WTC11 (cell line): Measurements from ENCODE around the gene MED15. TPM values are rescaled to one million over a fixed set of nuclear protein-coding genes. Genes with fewer than 3 reads are reported as not detected.

Experiments
- ATAC-seq: fragments of 200-7000 bp; cut with Tn5 transposase; 2 replicates; pipeline ENCODE4 v1.10.0; 2021; ENCODE audit warnings: mild to moderate bottlenecking, moderate library complexity
- CTCF ChIA-PET: fragments of 300-600 bp; sonication (Branson Sonifier 250); formaldehyde crosslinking; loops from one replicate; lab custom pipeline; 2021; ENCODE audit warnings: antibody characterized with exemption; lab: Charles Lee
- POLR2A ChIA-PET: fragments of 350-600 bp; sonication (Branson Sonifier 250); formaldehyde crosslinking; loops from one replicate; lab custom pipeline; 2021; ENCODE audit warnings: antibody characterized with exemption; lab: Charles Lee
- DNase-seq: peaks from one replicate; pipeline ENCODE4 v3.0.0; 2021; ENCODE audit warnings: low spot score
- H3K27ac Mint-ChIP-seq: 2 replicates; pipeline ENCODE4 v1.8.0; 2021; ENCODE audit warnings: mixed read lengths
- H3K27me3 Mint-ChIP-seq: 2 replicates; pipeline ENCODE4 v1.8.0; 2021; ENCODE audit warnings: low read depth, mild to moderate bottlenecking, moderate library complexity, mixed read lengths
- H3K36me3 Mint-ChIP-seq: 2 replicates; pipeline ENCODE4 v1.8.0; 2021; ENCODE audit warnings: mixed read lengths
- H3K4me1 Mint-ChIP-seq: 2 replicates; pipeline ENCODE4 v1.8.0; 2022; ENCODE audit warnings: mixed read lengths
- H3K4me3 Mint-ChIP-seq: 2 replicates; pipeline ENCODE4 v1.8.0; 2021; ENCODE audit warnings: mild to moderate bottlenecking, moderate library complexity, mixed read lengths
- H3K9me3 Mint-ChIP-seq: 2 replicates; pipeline ENCODE4 v1.8.0; 2021; ENCODE audit warnings: mixed read lengths
- ATF6 ChIP-seq: sonication (generic); formaldehyde crosslinking; IDR thresholded peaks from 2 replicates; pipeline ENCODE4 v1.8.1; 2023; ENCODE audit warnings: mild to moderate bottlenecking, missing genetic modification reagents
- CTCF ChIP-seq: fragments of 200-600 bp; IDR thresholded peaks from 2 replicates; pipeline ENCODE4 v1.8.0; 2022; ENCODE audit warnings: antibody characterized with exemption
- E2F5 ChIP-seq: sonication (generic); formaldehyde crosslinking; IDR thresholded peaks from 2 replicates; pipeline ENCODE4 v1.8.1; 2022; ENCODE audit warnings: mild to moderate bottlenecking, moderate library complexity, missing genetic modification reagents
- ELF4 ChIP-seq: sonication (generic); formaldehyde crosslinking; IDR thresholded peaks from 2 replicates; pipeline ENCODE4 v1.8.1; 2022; ENCODE audit warnings: low read depth, mild to moderate bottlenecking, moderate library complexity, missing genetic modification reagents
- EMX1 ChIP-seq: fragments of 250-450 bp; sonication (Bioruptor Pico); IDR thresholded peaks from 2 replicates; pipeline ENCODE4 v1.8.0; 2021; ENCODE audit warnings: mild to moderate bottlenecking
- JUN ChIP-seq: sonication (generic); formaldehyde crosslinking; IDR thresholded peaks from 2 replicates; pipeline ENCODE4 v1.8.0; 2023; ENCODE audit warnings: mild to moderate bottlenecking, missing genetic modification reagents
- MYBL2 ChIP-seq: sonication (generic); formaldehyde crosslinking; IDR thresholded peaks from 2 replicates; pipeline ENCODE4 v1.8.1; 2023; ENCODE audit warnings: mild to moderate bottlenecking, moderate library complexity, missing genetic modification reagents
- PRDM15 ChIP-seq: sonication (generic); formaldehyde crosslinking; IDR thresholded peaks from 2 replicates; pipeline ENCODE4 v1.8.0; 2022; ENCODE audit warnings: missing genetic modification reagents
- SMAD3 ChIP-seq: sonication (generic); formaldehyde crosslinking; IDR thresholded peaks from 2 replicates; pipeline ENCODE4 v1.8.0; 2022; ENCODE audit warnings: missing genetic modification reagents, mild to moderate bottlenecking, borderline replicate concordance
- TP53 ChIP-seq: sonication (generic); formaldehyde crosslinking; IDR thresholded peaks from 2 replicates; pipeline ENCODE4 v1.8.1; 2023; ENCODE audit warnings: mild to moderate bottlenecking, missing genetic modification reagents
- ZNF121 ChIP-seq: sonication (generic); formaldehyde crosslinking; IDR thresholded peaks from 2 replicates; pipeline ENCODE4 v1.8.0; 2023; ENCODE audit warnings: missing genetic modification reagents
- ZNF138 ChIP-seq: sonication (generic); formaldehyde crosslinking; conservative IDR thresholded peaks from 2 replicates; pipeline ENCODE4 v1.8.1; 2022; ENCODE audit warnings: mild to moderate bottlenecking, moderate library complexity, missing genetic modification reagents
- ZNF263 ChIP-seq: sonication (generic); formaldehyde crosslinking; IDR thresholded peaks from 2 replicates; pipeline ENCODE4 v1.8.1; 2022; ENCODE audit warnings: low read depth, mild to moderate bottlenecking, moderate library complexity, missing genetic modification reagents
- ZNF317 ChIP-seq: sonication (generic); formaldehyde crosslinking; IDR thresholded peaks from 2 replicates; pipeline ENCODE4 v1.8.1; 2023; ENCODE audit warnings: low read depth, mild to moderate bottlenecking, moderate library complexity, missing genetic modification reagents, borderline replicate concordance
- total RNA-seq: library from RNA; stranded (reverse); gene quantifications from 3 replicates; pipeline ENCODE4 v1.2.3, GENCODE V29; 2021
- TF ChIP-seq, protein P1 (sequence below): sonication (generic); formaldehyde crosslinking; IDR thresholded peaks from 2 replicates; pipeline ENCODE4 v1.8.0; 2022; ENCODE audit warnings: mild to moderate bottlenecking, missing genetic modification reagents
- TF ChIP-seq, protein P2 (sequence below): sonication (generic); formaldehyde crosslinking; IDR thresholded peaks from 2 replicates; pipeline ENCODE4 v1.8.0; 2023; ENCODE audit warnings: missing genetic modification reagents, mild to moderate bottlenecking, borderline replicate concordance
- TF ChIP-seq, protein P3 (sequence below): fragments of 250-450 bp; sonication (Bioruptor Pico); IDR thresholded peaks from 2 replicates; pipeline ENCODE4 v2.1.2; 2022; ENCODE audit warnings: mild to moderate bottlenecking, moderate library complexity
- TF ChIP-seq, protein P4 (sequence below): sonication (generic); formaldehyde crosslinking; IDR thresholded peaks from 2 replicates; pipeline ENCODE4 v1.8.0; 2023; ENCODE audit warnings: missing genetic modification reagents

Gene MED15
- total RNA-seq, 1 experiment from 2014 or later = 67.7 TPM

DNA sequence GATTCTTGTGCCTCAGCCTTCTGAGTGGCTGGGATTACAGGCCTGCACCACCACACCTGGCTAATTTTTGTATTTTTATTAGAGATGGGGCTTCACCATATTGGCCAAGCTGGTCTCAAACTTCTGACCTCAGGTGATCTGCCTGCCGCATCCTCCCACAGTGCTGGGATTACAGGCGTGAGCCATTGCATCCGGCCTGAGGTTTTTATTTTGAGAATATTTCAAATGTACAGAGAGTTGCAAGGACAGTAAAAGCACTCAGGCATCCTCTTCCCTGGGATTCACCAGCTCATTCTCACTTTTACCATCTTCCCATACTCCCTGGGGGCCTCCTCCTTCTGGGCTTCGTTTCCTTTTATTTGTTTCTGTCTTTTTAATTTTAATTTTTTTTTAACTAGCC lies 12.1 kb downstream of the MED15 start:
- ChIA-PET POLR2A (no interaction called here), CTCF (no interaction called here)
- DNase-seq = no peak
- Mint-ChIP-seq H3K9me3 (no peaks in the 10 kb centered on the region), H3K4me3 (no peak overlapping the region), H3K36me3 (peaks cover 8% of the 10 kb centered on the region), H3K4me1 (peaks cover 17% of the 10 kb centered on the region), H3K27me3 (no peaks in the 10 kb centered on the region), H3K27ac (no peak overlapping the region)
- TF ChIP-seq ATF6 (CRISPR knock-in tag) = no peak
- no peak for TF ChIP-seq E2F5 (CRISPR knock-in tag)
- no peak for TF ChIP-seq ZNF317 (CRISPR knock-in tag)
- no peak for TF ChIP-seq TP53 (CRISPR knock-in tag)
- no peak for TF ChIP-seq ZNF263 (CRISPR knock-in tag)
- TF ChIP-seq, protein P1, sequence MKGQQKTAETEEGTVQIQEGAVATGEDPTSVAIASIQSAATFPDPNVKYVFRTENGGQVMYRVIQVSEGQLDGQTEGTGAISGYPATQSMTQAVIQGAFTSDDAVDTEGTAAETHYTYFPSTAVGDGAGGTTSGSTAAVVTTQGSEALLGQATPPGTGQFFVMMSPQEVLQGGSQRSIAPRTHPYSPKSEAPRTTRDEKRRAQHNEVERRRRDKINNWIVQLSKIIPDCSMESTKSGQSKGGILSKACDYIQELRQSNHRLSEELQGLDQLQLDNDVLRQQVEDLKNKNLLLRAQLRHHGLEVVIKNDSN (CRISPR knock-in tag) = no peak
- TF ChIP-seq, protein P2, sequence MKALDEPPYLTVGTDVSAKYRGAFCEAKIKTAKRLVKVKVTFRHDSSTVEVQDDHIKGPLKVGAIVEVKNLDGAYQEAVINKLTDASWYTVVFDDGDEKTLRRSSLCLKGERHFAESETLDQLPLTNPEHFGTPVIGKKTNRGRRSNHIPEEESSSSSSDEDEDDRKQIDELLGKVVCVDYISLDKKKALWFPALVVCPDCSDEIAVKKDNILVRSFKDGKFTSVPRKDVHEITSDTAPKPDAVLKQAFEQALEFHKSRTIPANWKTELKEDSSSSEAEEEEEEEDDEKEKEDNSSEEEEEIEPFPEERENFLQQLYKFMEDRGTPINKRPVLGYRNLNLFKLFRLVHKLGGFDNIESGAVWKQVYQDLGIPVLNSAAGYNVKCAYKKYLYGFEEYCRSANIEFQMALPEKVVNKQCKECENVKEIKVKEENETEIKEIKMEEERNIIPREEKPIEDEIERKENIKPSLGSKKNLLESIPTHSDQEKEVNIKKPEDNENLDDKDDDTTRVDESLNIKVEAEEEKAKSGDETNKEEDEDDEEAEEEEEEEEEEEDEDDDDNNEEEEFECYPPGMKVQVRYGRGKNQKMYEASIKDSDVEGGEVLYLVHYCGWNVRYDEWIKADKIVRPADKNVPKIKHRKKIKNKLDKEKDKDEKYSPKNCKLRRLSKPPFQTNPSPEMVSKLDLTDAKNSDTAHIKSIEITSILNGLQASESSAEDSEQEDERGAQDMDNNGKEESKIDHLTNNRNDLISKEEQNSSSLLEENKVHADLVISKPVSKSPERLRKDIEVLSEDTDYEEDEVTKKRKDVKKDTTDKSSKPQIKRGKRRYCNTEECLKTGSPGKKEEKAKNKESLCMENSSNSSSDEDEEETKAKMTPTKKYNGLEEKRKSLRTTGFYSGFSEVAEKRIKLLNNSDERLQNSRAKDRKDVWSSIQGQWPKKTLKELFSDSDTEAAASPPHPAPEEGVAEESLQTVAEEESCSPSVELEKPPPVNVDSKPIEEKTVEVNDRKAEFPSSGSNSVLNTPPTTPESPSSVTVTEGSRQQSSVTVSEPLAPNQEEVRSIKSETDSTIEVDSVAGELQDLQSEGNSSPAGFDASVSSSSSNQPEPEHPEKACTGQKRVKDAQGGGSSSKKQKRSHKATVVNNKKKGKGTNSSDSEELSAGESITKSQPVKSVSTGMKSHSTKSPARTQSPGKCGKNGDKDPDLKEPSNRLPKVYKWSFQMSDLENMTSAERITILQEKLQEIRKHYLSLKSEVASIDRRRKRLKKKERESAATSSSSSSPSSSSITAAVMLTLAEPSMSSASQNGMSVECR (CRISPR knock-in tag) = no peak
- TF ChIP-seq ELF4 (CRISPR knock-in tag) = no peak
- TF ChIP-seq EMX1 (CRISPR knock-in tag) = no peak
- TF ChIP-seq MYBL2 (CRISPR knock-in tag) = no peak
- TF ChIP-seq ZNF121 (CRISPR knock-in tag) = no peak
- TF ChIP-seq, protein P3, sequence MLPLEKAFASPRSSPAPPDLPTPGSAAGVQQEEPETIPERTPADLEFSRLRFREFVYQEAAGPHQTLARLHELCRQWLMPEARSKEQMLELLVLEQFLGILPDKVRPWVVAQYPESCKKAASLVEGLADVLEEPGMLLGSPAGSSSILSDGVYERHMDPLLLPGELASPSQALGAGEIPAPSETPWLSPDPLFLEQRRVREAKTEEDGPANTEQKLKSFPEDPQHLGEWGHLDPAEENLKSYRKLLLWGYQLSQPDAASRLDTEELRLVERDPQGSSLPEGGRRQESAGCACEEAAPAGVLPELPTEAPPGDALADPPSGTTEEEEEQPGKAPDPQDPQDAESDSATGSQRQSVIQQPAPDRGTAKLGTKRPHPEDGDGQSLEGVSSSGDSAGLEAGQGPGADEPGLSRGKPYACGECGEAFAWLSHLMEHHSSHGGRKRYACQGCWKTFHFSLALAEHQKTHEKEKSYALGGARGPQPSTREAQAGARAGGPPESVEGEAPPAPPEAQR (CRISPR knock-in tag) = no peak
- no peak for TF ChIP-seq PRDM15 (CRISPR knock-in tag)
- TF ChIP-seq, protein P4, sequence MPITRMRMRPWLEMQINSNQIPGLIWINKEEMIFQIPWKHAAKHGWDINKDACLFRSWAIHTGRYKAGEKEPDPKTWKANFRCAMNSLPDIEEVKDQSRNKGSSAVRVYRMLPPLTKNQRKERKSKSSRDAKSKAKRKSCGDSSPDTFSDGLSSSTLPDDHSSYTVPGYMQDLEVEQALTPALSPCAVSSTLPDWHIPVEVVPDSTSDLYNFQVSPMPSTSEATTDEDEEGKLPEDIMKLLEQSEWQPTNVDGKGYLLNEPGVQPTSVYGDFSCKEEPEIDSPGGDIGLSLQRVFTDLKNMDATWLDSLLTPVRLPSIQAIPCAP (CRISPR knock-in tag) = no peak
- TF ChIP-seq CTCF = no peak
- TF ChIP-seq JUN = no peak
- no peak for TF ChIP-seq ZNF138
- TF ChIP-seq SMAD3 (CRISPR knock-in tag) = no peak
- no peak for ATAC-seq
